Measurements from ENCODE around the gene PPP1R26.

PPP1R26 gene

DNA sequence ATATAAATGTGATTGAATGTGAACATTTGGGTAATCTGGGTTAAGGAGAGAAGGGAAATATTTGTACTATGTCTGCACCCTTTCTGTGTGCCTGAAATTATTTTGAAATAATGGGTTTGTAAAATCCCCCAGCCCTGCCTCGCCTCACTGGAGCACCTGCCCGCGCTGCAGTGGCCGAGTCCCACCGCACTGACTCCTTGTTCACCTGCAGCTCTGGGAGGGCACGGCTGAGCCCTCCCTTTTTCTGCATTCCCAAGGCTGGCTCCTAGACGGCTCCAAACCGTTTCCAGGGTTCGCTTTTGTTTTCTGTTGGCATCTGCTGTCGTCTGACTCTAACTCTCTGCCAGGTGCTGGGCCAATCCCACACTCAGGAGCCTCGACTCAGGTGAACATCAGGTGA lies 17.6 kb upstream of the PPP1R26 start:
- no peak for DNase-seq

DNA sequence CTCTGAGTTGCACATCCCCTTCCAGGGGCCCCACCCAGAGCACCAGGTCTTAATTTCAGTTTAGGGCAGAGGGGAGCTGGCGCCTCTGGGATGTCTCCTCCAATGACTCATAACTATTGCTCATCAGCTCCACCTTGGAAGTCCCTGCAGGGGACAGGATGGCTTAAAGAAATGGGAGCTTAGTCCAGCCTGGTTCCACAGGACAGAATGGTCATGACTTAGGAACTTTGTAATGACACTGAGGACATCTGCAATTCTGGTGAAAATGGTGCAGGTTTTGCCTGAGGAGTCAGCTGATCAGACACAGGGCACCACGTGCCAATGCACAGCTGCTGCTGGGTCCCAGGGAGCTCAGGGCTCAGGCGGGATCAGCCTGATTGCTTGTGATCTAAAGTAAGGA lies 16.4 kb upstream of the PPP1R26 start:
- no peak for DNase-seq

DNA sequence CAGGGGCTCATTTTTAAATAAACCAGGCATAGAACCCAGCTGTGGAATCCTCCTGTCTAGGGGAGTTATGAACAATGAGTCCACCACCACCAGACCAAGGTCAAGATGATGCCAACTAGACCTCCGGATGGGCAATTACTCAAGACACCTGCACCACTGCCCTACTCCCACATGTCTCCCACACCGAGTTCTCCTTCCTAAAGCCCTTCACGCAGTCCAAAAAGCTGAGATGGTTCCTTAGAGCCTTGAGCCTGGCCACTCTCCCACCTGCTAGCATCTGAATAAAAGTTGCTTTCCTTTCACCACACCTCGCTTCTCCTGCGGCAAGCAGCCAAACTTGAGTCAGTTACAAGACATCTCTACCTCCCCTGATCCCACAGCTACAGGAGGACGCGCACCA lies 15.4 kb upstream of the PPP1R26 start:
- no peak for DNase-seq

DNA sequence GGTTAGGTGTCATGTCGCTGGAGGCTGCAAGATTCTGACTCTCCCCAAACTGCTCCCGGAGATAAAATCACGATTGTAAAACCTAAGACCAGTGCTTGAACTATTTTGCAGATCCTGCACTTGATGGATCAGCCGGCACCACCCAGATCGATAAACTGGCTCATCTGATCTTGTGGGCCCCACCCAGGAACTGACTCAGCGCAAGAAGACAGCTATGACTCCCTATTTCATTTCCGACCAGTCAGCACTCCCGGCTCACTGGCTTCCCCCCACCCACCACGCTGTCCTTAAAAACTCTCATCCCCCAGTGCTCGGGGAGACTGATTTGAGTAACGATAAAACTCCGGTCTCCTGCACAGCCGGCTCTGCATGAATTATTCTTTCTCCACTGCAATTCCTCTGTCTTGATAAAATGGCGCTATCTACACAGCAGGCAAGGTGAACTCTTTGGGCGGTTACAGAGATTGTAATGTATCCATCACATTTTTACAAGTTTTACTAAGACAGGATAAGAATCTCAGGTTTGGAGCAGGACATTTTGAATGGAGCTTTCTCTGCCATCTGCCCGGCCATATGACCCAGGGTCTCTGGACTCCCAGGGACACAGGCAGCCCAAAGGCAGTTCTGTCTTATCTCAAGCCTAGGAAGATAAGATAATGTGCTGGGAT lies 10.6 kb upstream of the PPP1R26 start:
- DNase-seq, result no peak

DNA sequence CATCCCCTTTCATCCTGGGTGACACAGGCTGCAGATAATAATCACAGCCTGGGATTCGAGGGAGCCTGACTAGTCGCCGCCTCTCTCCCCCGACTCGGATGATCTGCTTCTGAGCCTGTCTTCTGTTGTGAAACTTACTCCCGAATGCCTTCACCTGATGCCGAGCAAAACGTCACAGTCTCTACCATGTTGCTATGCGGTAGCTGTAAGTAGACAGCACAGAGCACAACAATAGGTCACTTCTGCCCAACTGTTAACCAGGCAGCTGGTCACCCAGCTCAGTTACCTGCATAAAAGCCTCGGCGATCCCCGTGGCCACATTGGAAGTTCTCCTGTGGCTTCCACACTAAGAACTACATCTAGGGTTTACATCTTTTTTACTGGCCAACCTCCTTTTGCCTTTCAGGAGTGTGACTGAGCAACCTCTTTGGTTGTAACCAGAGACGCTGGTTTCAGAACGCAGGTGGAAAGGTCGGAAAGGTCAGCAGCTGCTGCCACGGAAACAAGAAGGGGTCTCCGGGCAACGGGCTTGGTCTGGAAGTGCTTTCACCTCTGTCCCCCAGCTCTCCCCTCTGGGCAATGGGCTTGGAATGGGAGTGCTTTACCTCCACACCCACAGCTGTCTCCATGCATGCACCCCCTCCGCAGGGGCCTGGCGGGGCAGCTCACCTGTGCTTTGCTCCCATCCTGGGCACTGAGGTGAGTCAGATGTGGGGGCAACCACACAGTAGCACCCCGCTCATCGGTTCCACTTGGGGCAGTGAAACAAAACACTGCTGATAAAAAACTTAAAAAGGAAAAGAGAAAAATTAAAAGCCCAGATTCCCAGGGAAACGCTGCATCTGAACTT lies 7.6 kb upstream of the PPP1R26 start:
- DNase-seq, result no peak

DNA sequence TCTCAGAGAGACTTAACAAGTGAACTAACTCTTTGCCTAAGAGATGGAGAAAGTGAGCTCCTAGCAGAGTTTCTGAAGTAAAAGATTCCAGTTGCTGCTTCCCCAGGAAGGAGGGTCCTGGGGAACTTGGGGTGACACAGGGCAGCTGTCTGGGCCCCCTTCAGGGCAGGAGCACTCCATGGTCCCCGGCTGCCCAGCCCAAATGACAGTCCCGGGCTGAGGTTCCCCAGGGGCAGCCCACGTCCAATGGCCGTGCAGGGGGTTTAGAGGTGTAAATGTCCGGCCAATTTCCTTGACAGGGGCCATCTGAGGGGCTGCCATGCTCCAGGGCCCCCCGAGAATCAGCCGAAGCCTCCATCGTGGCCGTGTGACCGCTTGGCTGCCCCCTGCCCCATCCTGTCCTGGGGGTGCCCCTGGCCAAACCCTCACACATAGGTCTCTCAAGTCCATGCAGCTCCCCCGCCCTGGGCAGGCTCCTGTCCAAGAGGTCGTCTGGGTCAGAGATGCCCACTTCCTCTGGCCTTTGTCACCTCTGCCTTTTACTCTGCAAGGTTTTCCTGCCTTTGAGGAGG lies 5.5 kb upstream of the PPP1R26 start:
- no peak for DNase-seq

DNA sequence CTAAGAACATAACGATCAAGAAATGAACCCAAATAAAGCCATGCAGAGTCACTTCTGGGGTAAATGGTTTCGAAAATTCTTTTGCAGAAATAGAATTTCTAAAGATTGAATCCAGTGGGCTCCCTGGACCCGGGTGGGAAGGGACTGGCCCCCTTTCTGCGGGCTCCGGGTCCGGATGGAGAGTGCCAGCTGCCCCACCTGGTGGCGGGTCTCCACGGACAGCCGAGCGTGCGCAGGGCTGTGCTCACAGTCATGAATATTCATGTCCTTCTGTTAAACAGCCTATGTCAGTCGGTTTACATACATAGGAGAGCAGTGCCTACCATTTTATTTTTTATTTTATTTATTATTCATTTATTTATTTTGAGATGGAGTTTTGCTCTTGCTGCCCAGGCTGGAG lies 4.7 kb upstream of the PPP1R26 start:
- DNase-seq, result peak; percentile 33

DNA sequence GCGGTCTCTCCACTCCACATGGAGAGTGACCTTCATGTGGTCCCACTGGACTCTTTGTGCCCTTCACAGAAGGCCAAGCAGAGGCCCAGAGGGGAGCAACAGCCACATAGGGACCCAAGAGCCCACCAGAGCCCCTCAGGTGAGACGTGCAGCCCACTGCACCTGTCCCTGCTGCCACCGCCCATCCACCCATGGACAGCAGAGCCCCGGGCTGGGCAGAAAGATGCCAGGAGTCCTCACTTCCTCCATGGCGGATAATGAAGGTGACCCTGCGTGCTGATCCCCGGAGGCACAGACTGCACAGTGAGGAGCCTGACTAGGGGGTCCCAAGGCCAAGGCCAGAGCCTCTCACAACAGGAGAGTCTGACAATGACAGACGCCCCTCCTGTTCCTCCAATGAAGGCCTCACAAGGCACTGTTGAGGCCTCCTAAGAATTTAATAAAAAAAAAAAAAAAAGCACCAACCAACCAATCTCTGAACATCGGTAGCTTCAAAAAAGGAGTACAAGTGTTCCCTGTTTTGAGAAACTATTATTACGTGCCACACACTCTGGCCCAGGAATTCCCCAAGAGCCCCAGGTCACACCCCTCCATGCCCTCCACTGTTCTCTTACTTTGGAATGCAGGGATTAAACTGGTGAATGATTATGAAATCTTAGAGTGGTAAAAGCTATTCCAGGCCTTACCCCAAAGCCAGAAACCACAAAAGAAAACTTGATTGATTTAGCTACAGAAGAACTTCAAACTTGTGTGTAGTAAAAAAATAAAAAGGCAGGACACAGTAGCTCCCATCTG lies 2.8 kb upstream of the PPP1R26 start:
- no peak for DNase-seq

DNA sequence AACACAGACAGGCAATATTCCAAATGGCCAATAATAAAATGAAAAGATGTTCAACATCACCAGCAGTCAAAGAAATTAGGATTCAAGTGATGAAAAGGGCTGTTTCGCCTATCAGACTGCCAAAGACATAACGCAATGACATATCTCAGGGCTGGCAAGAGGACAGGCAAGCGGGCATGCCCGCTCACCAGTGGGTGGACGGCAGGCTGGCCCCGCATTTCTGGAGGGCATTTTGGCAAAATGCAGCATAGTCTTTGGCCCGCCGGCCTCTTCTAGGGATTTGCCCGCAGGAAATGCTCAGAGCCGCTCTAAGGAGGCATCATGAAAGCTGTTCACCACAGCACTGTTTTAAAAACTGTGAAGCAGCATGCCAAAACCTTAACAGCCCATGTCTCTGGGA lies 1.4 kb upstream of the PPP1R26 start:
- no peak for DNase-seq

DNA sequence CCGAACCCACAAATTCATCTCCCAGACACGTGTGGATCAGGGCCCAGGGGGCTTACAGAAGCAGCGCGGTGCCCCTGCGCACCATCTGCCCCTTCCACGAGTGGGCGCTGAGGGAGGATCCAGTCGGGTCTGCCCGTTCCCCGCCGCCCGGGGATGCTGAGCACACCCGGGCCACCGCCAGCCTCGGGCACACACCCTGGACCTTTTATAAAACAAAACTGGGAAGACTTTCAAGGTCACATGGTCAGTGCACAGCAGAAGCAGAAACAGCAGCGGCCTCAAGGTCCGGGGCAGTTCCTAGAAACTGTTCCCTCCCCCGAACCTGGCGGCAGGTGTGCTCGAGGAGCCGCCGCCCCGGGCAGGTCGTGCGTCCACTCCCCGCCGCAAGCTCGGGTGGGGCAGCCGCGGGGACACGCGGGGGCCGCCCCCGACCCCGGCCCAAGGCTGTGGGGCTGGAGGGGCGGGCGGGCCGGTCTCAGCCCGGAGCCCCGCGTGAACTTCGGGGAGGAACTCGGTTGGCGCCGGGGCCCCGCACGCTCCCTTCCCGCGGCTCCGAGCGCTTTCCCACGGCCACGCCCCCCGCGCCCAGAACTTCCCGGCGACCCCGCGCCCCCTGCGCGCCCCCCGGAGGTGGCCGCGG lies 633 bp upstream of the PPP1R26 start:
- DNase-seq, result peak; percentile 77

DNA sequence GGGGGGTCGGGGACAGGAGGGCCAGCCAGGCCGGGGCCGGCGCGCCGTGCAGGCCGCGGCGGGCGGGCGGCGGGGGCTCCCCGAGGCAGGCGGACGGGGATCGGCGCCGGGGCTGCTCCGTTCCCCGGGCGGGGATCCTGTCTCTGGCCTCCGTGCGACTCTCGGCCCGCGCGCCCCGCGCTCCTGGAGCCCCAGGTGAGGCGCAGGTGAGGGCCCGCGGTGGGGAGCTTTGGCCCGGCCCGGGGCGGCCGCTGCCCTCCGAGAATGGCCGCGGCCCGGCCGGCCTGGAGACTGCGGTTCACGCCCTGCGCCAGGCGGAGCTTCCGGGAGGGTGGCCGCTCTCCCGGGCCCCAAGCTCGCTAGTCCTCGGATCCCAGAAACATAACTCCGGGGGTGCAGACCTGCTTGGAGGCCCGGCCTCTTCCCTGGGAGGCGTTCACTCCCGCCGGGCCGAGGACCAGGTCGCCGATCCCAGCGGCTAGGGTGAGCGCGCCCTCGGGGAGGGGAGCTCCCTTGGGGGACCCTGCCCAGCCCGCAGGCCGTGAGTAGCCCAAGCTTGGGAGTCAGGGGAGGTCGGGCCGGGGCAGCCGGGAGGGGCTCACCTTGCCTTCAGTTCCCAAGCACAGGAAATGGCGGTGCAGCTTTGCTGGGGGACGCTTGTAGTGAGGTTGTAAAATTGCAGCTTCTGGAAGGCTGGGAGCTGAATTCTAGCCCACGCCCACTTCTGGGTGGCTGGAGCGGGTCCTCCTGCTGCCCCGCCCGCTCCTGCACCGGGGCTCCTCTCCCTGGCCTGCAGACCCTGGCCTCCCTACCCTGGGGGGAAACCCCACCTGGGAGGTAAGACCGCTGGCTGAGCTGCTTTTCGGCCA lies 723 bp downstream of the PPP1R26 start:
- DNase-seq, result peak; percentile 68

DNA sequence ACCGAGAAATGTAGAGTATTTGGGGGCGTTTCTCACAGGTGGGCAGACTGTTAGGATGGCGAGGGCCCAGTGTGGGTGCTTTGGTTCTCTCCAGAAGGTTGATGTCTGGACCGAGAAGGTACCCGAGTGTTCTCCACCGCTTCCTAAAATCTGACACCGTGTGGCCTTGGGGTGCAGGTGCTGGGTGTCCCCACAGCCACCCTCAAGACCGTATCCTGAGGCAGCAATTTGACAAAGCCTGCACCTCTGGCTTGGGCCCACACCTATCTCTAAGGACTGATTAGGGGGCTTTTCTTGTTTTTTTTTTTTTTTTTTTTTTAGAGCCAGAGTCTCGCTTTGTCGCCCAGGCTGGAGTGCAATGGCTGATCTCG lies 1.3 kb downstream of the PPP1R26 start:
- DNase-seq, result no peak

DNA sequence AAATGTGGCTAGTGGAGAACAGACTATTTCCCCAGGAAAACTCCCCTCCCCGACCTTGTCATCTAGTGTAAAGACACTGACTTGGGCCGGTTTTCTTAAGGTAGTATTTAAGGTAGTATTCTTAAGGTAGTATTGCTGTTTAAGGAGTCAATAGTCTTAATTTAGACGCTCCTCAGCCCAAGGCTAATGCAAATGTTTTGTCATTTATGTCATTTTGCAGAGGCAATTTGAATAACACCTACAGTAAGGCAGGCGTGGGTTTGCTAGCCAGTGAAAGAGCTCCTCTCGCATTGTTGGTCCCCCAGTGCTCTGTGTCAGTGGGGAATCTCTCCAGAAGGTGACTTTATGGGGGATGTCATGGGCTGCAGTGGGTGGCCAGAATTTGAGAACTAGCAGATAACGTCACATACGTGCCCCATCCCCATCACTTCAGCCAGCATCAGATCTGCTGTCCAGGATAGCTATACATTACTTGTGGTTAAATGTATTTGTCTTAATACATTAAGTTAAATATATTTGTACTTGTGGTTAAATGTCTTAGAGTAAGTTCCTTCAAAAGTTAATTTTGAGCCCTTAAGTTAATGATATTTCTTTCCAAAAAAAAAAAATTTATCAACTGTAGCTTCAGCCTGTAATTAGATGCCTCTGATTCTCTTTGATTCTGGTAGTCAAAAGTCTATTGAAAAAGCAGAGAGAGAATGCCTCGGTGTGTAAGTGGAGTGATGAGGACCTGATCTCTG lies 2.6 kb downstream of the PPP1R26 start:
- no peak for DNase-seq

DNA sequence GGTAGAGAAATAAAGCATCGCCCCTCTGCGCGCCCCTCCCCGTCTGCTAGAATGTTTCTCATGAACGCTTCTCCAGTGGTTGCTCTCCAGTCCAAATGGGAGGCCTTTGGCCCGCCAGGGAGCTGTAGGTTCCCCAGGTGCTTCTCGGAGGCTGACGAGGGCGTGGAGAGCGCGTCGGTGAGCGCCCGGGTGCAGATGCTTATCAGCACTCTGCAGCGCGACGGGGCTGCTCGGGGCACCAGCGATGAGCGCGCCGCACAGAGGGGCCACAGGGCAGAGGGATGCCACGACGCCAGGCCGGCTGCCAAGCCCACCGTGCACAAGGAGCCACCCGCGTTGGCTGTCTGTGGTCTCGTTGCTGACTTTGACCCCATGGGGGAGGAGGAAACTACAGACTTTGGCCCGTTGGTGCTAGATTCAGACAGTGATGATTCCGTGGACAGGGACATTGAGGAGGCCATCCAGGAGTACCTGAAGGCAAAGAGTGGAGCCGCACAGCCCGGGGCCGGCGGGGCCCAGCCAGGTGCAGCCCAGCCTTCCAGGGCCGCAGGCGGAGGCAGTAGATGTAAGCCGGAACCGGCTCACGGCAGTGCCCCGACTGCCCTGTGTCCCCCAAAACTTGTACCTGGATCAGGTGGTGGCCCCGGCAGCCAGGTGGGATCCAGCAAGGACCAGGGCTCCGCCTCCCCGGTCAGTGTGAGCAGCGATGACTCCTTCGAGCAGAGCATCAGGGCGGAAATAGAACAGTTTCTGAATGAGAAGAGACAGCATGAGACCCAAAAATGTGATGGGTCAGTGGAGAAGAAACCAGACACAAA lies 5.1 kb downstream of the PPP1R26 start:
- DNase-seq, result no peak

DNA sequence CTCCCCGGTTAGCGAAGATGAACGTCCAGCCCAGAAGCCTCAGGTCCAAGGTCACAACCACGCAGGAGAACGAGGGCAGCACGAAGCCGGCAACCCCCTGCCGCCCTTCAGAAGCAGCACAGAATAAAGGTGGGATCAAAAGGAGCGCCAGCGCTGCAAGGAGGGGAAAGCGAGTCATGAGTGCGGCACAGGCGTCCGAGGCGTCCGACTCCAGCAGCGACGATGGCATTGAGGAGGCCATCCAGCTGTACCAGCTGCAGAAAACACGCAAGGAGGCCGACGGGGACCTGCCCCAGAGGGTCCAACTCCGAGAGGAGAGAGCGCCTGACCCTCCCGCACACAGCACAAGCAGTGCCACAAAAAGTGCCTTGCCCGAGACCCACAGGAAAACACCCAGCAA lies 5.8 kb downstream of the PPP1R26 start:
- no peak for DNase-seq

DNA sequence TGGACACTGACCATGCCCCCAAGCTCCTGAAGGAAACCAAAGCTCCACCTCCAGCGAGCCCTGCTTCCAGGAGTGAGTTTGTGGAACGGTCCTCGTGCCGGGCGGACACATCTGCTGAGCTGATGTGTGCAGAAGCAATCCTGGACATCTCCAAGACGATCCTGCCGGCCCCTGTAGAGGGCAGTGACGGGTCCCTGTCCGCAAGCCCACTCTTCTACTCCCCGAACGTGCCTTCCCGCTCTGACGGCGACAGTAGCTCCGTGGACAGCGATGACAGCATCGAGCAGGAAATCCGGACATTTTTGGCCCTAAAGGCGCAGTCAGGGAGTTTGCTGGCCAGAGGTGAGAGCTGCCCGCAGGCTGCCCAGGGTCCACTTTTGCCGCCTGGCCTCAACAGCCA lies 6.2 kb downstream of the PPP1R26 start:
- DNase-seq, result no peak

DNA sequence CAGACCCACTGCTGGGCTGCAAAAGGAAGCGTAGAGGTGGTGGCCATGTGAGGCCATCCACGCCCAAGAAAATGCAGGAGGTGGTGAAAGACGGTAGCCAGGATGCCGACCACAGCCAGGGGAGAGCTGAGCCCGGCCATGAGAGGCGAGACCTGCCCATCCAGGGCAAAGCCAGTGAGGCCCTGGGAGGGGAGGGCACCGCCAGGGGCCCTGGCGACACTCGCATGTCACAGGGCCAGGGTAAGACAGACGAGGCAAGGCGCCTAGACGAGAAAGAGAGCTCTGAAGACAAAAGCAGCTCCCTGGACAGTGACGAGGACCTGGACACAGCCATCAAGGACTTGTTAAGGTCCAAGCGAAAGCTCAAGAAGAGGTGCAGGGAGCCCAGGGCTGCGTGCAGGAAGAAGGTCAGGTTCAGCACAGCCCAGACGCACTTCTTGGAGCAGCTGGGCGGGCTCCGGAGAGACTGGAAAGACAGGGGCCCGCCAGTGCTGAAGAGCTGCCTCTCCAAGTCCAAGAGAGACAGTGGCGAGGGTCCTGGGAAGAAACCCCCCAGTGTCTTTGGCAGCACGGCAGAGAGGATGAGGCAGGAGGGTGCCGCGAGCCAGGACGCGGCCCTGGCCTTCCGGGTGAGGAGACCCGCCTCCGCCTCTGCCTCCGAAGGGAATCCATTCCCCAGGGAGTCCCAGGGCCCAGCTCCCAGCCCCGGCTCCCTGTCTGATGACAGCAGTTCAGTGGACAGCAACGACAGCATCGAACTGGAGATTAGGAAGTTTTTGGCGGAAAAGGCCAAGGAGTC lies 6.9 kb downstream of the PPP1R26 start:
- DNase-seq, result no peak

DNA sequence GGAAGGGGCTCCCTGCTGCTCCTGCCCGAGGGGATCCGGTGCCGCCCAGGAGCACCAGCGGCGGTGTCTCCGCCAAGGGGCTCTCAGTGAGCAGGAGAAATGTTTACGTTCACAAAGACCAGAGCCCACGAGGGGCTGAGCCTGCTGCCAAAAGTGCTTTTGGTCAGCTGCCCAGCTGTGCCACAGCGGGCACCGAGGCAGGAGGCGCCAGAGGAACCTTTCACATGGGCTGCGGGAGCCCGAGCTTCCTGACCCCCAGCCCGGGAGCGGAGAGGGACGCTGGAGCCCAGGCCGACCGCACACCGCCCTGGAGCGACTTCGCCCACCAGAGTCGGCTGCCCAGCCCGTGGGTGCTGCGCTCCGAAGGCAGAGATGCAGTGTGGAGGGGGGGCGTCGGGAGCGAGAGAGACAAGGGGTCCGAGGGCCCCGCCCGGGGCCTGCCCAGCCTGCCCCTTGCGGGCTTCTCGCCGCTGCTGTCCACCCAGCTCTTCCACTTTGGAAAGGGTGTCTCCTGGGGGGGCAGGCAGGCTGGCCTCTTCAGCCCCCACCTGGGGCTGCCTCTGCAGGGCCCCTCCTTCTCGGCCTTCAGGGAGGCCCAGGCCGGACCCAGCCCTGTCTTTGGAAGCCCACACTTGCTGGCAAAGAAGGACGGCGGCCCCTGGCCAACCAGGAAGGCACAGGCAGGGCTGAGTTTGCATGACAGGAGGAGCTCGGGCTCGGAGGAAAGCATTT lies 7.9 kb downstream of the PPP1R26 start:
- DNase-seq, result no peak

DNA sequence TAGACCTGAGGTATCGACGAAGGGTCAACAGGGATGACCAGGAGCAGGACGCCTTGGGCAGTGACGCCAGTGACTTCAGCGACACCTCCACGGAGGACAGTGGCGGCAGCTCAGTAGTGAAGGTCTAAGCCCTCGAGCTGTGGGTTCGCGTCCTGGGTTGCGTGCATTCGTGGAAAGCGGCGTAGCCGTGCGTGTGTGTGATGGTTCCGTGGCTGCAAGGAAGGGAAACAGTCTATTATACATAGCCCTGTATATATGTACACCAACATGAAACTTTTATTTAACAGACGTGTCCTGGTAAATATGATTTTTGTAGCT lies 8.4 kb downstream of the PPP1R26 start:
- no peak for DNase-seq

Measured in DMS53 (cell line).